Cardiac muscle cell (in vitro differentiated cells and primary cell): ENCODE measurements around the gene ARHGEF2. TPM values are rescaled to one million over a fixed set of nuclear protein-coding genes. Genes with fewer than 3 reads are reported as not detected.
A peak's percentile ranks its signal among the peaks of the same experiment; 100 is the strongest.

Source experiments
- DNase-seq, 2 donors: peaks; one replicate each; pipeline versions ENCODE4 v3.0.0 to v3.0.0-alpha.2; 2010 to 2017; ENCODE audit warnings: low read depth in 1 of 2, low spot score in 1 of 2
- H3K27ac ChIP-seq: fragments of 200-600 bp; sonication (generic); 2 replicates; pipeline ENCODE4 v1.5.1; 2016
- H3K27me3 ChIP-seq: fragments of 200-600 bp; sonication (generic); 2 replicates; pipeline ENCODE4 v1.6.0; 2016; ENCODE audit warnings: control low read depth
- H3K36me3 ChIP-seq: fragments of 200-600 bp; sonication (generic); 2 replicates; pipeline ENCODE4 v1.5.1; 2016; ENCODE audit warnings: control low read depth
- H3K4me1 ChIP-seq: fragments of 200-600 bp; sonication (generic); 2 replicates; pipeline ENCODE4 v1.8.1; 2017; ENCODE audit warnings: low read depth, mild to moderate bottlenecking, mixed run types
- H3K4me3 ChIP-seq: fragments of 200-600 bp; sonication (generic); 2 replicates; pipeline ENCODE4 v1.5.1; 2016; ENCODE audit warnings: mild to moderate bottlenecking
- H3K9me3 ChIP-seq: fragments of 200-600 bp; sonication (generic); 2 replicates; pipeline ENCODE4 v1.5.1; 2017; ENCODE audit warnings: low read depth, mild to moderate bottlenecking, control low read depth
- CTCF ChIP-seq: IDR thresholded peaks from 2 replicates; pipeline ENCODE4 v1.5.1; 2012; ENCODE audit warnings: low read depth, mild to moderate bottlenecking, low read length
- polyA plus RNA-seq: library from polyadenylated mRNA; unstranded; fragments of >200 nt; fragmentation: Nextera tagmentation; extraction: Ambion mirVana; gene quantifications from 2 replicates; pipeline ENCODE4 v1.2.1, GENCODE V29; 2016
- total RNA-seq: library from RNA; depleted of rRNA; stranded (reverse); fragments of >200 nt; gene quantifications from 2 replicates; pipeline ENCODE4 v1.2.3, GENCODE V29; 2016

ARHGEF2 gene
- total RNA-seq (89.4 and 126 TPM in 2 replicates), polyA plus RNA-seq (38.6 and 54.9 TPM in 2 replicates)

GRCh38 chr1:155978325-155978972, at the start of gene ARHGEF2:
Gene ARHGEF2 (minus strand): TSS chr1:155978547. CDS start chr1:155978427, 120 bp downstream.
- Histone ChIP-seq H3K4me1 (peaks cover 44% of the 10 kb centered on the region), H3K36me3 (no peaks in the 10 kb centered on the region), H3K27ac (peak within 1 kb of the TSS; percentile 92), H3K27me3 (no peaks in the 10 kb centered on the region), H3K4me3 (peak within 1 kb of the TSS; percentile 67), H3K9me3 (no peaks in the 10 kb centered on the region)
- TF ChIP-seq CTCF: peak; percentile 40
- DNase-seq: peak; percentile 69 to 86

- DNase-seq: no peak
- no peaks in the 10 kb centered on the region for H3K27me3 ChIP-seq
- H3K9me3 ChIP-seq: no peaks in the 10 kb centered on the region
- TF ChIP-seq CTCF: no peak
- no peak overlapping the region for H3K27ac ChIP-seq
- no peaks in the 10 kb centered on the region for H3K36me3 ChIP-seq
- no peaks in the 10 kb centered on the region for H3K4me1 ChIP-seq
- H3K4me3 ChIP-seq: no peak overlapping the region
Measured at GRCh38 chr1:156026588-156026987, 48.2 kb upstream of the ARHGEF2 start.

- peak; percentile 59 to 76 for DNase-seq
- H3K9me3 ChIP-seq: no peaks in the 10 kb centered on the region
- no peak overlapping the region for H3K4me3 ChIP-seq
- peak; percentile 83 for TF ChIP-seq CTCF
- H3K27ac ChIP-seq: no peak overlapping the region
- no peaks in the 10 kb centered on the region for H3K36me3 ChIP-seq
- no peaks in the 10 kb centered on the region for H3K27me3 ChIP-seq
- H3K4me1 ChIP-seq: peaks cover 5% of the 10 kb centered on the region
Measured at GRCh38 chr1:156025876-156026275, 47.5 kb upstream of the ARHGEF2 start.

GRCh38 chr1:156024801-156025200, 46.5 kb upstream of the ARHGEF2 start:
- no peak for TF ChIP-seq CTCF
- Histone ChIP-seq H3K9me3 (no peaks in the 10 kb centered on the region), H3K4me3 (no peak overlapping the region), H3K27me3 (no peaks in the 10 kb centered on the region), H3K27ac (no peak overlapping the region), H3K36me3 (no peaks in the 10 kb centered on the region), H3K4me1 (peaks cover 8% of the 10 kb centered on the region)
- no peak for DNase-seq

GRCh38 chr1:156021954-156022353, 43.6 kb upstream of the ARHGEF2 start:
- no peak for TF ChIP-seq CTCF
- Histone ChIP-seq H3K9me3 (no peaks in the 10 kb centered on the region), H3K36me3 (peaks cover 9% of the 10 kb centered on the region), H3K4me3 (no peak overlapping the region), H3K27me3 (no peaks in the 10 kb centered on the region), H3K4me1 (peaks cover 9% of the 10 kb centered on the region), H3K27ac (no peak overlapping the region)
- no peak for DNase-seq
